Activated CD8-positive, alpha-beta memory T cell treated with anti-CD3 and anti-CD28 coated beads for 48 hours (primary cell): ENCODE measurements around the gene ADCY7.
"Not testable (repeated sequence)": the region's sequence is repeated elsewhere in the genome, so short reads cannot be mapped to it uniquely, and the experiment has no call there.

ENCODE experiments used
- DNase-seq, 3 experiments: peaks; one replicate each; pipeline ENCODE4 v3.0.0-alpha.2; 2020; ENCODE audit warnings: low read depth in 2 of 3, low spot score in 2 of 3

Gene ADCY7

GRCh38 chr16:50266337-50267091, at the start of gene ADCY7:
TSS of gene ADCY7 (plus strand) at chr16:50266551. CDS start at chr16:50288180, 21,629 bp downstream.
- peak; percentile 57 to 70 (median 65) for DNase-seq

GRCh38 chr16:50219402-50219975, 46.9 kb upstream of the ADCY7 start:
- no peak for DNase-seq

GRCh38 chr16:50224286-50224685, 42.1 kb upstream of the ADCY7 start:
- no peak for DNase-seq

GRCh38 chr16:50227120-50227519, 39.2 kb upstream of the ADCY7 start:
- DNase-seq: no peak

- DNase-seq: no peak
Observed at GRCh38 chr16:50227665-50228064, 38.7 kb upstream of the ADCY7 start.

- no peak for DNase-seq
Observed at GRCh38 chr16:50228364-50228868, 37.9 kb upstream of the ADCY7 start.

GRCh38 chr16:50229149-50229726, 37.1 kb upstream of the ADCY7 start:
- no peak for DNase-seq

GRCh38 chr16:50234771-50235556, 31.4 kb upstream of the ADCY7 start:
- no peak for DNase-seq

- no peak for DNase-seq
Observed at GRCh38 chr16:50235581-50235980, 30.8 kb upstream of the ADCY7 start.

GRCh38 chr16:50238314-50238713, 28.0 kb upstream of the ADCY7 start:
- DNase-seq: no peak

- DNase-seq: no peak
Observed at GRCh38 chr16:50238868-50239301, 27.5 kb upstream of the ADCY7 start.

GRCh38 chr16:50243024-50243423, 23.3 kb upstream of the ADCY7 start:
- DNase-seq: not testable (repeated sequence)

GRCh38 chr16:50244140-50244503, 22.2 kb upstream of the ADCY7 start:
- DNase-seq: no peak

- DNase-seq: no peak
Observed at GRCh38 chr16:50244504-50245416, 21.6 kb upstream of the ADCY7 start.

GRCh38 chr16:50245417-50246298, 20.7 kb upstream of the ADCY7 start:
- no peak for DNase-seq

GRCh38 chr16:50246299-50247122, 19.8 kb upstream of the ADCY7 start:
- DNase-seq: no peak

GRCh38 chr16:50247123-50247905, 19.0 kb upstream of the ADCY7 start:
- DNase-seq: no peak
